ENCODE results near the gene MRO. TPM values are rescaled to one million over a fixed set of nuclear protein-coding genes. Genes with fewer than 3 reads are reported as not detected.

MRO gene
- total RNA-seq, 1 experiment from 2014 or later = 0.32 TPM

DNA sequence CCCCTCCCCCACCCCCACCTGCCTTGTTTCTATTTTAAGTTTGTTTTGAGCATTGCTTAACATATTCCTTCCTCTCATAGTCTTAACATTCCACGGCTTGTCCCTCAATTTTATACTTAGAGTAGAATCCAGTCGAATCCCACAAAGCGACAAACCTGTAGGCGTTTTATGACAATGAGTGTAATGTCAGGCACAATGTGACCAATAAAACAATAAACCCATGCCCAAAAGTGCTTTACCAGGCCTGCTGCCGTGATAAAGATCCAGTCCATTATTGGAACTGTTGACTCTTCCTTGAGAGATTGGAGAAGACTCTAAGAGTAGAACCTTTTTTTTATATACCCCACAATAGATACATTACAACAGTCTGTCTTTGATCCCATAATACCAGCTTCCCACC, 6.2 kb upstream of the MRO start:
- Histone ChIP-seq H3K4me1 (ENCODE audit: insufficient read depth, low read length, poor library complexity, severe bottlenecking) (peaks cover 5% of the 10 kb centered on the region), H3K36me3 (ENCODE audit: insufficient read depth, low read length, poor library complexity, severe bottlenecking) (no peaks in the 10 kb centered on the region), H3K9me3 (ENCODE audit: low read depth, low read length, poor library complexity, severe bottlenecking) (no peaks in the 10 kb centered on the region), H3K27ac (ENCODE audit: low read depth, low read length, poor library complexity, severe bottlenecking) (no peak overlapping the region), H3K4me3 (ENCODE audit: low read depth, low read length, poor library complexity, severe bottlenecking) (no peak overlapping the region), H3K27me3 (replicated peaks; ENCODE audit: insufficient read depth, low read depth, low read length, poor library complexity) (no peaks in the 10 kb centered on the region)
- CTCF ChIA-PET = no interaction called here
- TF ChIP-seq, protein P1, sequence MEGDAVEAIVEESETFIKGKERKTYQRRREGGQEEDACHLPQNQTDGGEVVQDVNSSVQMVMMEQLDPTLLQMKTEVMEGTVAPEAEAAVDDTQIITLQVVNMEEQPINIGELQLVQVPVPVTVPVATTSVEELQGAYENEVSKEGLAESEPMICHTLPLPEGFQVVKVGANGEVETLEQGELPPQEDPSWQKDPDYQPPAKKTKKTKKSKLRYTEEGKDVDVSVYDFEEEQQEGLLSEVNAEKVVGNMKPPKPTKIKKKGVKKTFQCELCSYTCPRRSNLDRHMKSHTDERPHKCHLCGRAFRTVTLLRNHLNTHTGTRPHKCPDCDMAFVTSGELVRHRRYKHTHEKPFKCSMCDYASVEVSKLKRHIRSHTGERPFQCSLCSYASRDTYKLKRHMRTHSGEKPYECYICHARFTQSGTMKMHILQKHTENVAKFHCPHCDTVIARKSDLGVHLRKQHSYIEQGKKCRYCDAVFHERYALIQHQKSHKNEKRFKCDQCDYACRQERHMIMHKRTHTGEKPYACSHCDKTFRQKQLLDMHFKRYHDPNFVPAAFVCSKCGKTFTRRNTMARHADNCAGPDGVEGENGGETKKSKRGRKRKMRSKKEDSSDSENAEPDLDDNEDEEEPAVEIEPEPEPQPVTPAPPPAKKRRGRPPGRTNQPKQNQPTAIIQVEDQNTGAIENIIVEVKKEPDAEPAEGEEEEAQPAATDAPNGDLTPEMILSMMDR (conservative IDR thresholded peaks at IDR 0.05; ENCODE audit: low read depth, low read length) = no peak
- TF ChIP-seq EZH2 (IDR thresholded peaks at IDR 0.05; ENCODE audit: borderline replicate concordance, low read depth, low read length, poor library complexity, severe bottlenecking) = no peak
- no peak for DNase-seq (ENCODE audit: low spot score)
- POLR2A ChIA-PET (ENCODE audit: low non-redundant PET) = interaction anchor here (0.5 kb wide), 1 partner anchor 197 kb away, joined by 3 read pairs; no protein-coding TSS in a partner anchor
- intact Hi-C loops (cut with micrococcal nuclease; ENCODE audit: unreplicated experiment) = loop anchor here (10.0 kb wide), 1 partner anchor 279 kb away; no protein-coding TSS in a partner anchor
- no TSS peak for BruUV-seq (replicated peaks)

DNA sequence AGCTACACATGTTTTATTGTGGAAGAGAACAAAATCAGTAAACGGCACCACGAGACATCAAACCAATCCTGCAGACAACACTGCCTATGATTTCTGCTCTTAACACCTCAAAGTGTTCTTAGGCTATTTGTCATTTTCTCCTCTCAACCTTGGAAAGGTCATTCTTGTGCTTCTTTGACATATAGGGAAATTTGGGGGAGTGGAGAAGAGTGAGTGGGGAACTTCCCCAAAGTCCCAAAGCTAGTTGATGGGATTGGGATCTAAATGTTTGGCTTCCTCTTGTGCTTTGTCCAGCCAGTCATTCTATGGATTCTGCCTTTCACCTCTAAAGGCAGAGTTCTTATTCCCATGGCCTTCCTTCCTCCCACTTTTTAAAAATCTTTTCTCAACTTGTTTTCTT, 5.8 kb upstream of the MRO start:
- no peak overlapping the region for H3K4me3 ChIP-seq (ENCODE audit: low read depth, low read length, poor library complexity, severe bottlenecking)
- CTCF ChIA-PET = no interaction called here
- no TSS peak for BruUV-seq (replicated peaks)

DNA sequence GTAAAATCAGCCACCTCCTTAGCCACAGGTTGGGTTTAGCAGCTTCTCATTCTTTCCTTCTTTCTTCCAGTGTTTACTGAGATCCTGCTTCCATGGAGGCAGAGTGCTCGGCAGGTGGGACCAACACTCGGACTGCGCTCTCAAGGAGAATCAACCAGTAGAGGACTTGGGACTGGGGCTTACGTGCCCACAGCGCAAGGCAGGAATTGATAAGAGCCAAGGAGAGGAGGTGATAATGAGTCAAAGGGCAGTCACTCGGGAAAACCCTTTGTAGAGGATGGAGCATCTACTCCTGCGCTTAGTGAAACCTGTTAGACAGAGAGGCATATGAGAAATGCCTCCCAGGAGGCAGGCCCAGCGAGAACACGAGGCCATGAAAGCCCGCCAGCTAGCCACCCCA, 2.9 kb upstream of the MRO start:
- Histone ChIP-seq H3K27me3 (replicated peaks; ENCODE audit: insufficient read depth, low read depth, low read length, poor library complexity) (no peaks in the 10 kb centered on the region), H3K9me3 (ENCODE audit: low read depth, low read length, poor library complexity, severe bottlenecking) (no peaks in the 10 kb centered on the region), H3K4me1 (ENCODE audit: insufficient read depth, low read length, poor library complexity, severe bottlenecking) (peaks cover 20% of the 10 kb centered on the region), H3K36me3 (ENCODE audit: insufficient read depth, low read length, poor library complexity, severe bottlenecking) (no peaks in the 10 kb centered on the region), H3K27ac (ENCODE audit: low read depth, low read length, poor library complexity, severe bottlenecking) (no peak overlapping the region), H3K4me3 (ENCODE audit: low read depth, low read length, poor library complexity, severe bottlenecking) (no peak overlapping the region)
- no TSS peak for BruUV-seq (replicated peaks)
- ChIA-PET POLR2A (ENCODE audit: low non-redundant PET) (no interaction called here), CTCF (no interaction called here)
- no peak for DNase-seq (ENCODE audit: low spot score)
- intact Hi-C loops (cut with micrococcal nuclease; ENCODE audit: unreplicated experiment) = loop anchor here (5.0 to 10.0 kb wide), 2 partner anchors 215 to 282 kb away; no protein-coding TSS in a partner anchor
- TF ChIP-seq, protein P1 (conservative IDR thresholded peaks at IDR 0.05; ENCODE audit: low read depth, low read length) = no peak
- TF ChIP-seq EZH2 (IDR thresholded peaks at IDR 0.05; ENCODE audit: borderline replicate concordance, low read depth, low read length, poor library complexity, severe bottlenecking) = no peak

More for the DNA sequence above, 5.8 kb upstream of the MRO start:
- POLR2A ChIA-PET (ENCODE audit: low non-redundant PET) = interaction anchor here (0.5 kb wide), 1 partner anchor 197 kb away, joined by 3 read pairs; no protein-coding TSS in a partner anchor
- H3K4me1 ChIP-seq (ENCODE audit: insufficient read depth, low read length, poor library complexity, severe bottlenecking) = peaks cover 9% of the 10 kb centered on the region
- no peaks in the 10 kb centered on the region for H3K27me3 ChIP-seq (replicated peaks; ENCODE audit: insufficient read depth, low read depth, low read length, poor library complexity)
- intact Hi-C loops (cut with micrococcal nuclease; ENCODE audit: unreplicated experiment) = loop anchor here (10.0 kb wide), 1 partner anchor 279 kb away; no protein-coding TSS in a partner anchor
- TF ChIP-seq, protein P1 (conservative IDR thresholded peaks at IDR 0.05; ENCODE audit: low read depth, low read length) = no peak
- no peak for TF ChIP-seq EZH2 (IDR thresholded peaks at IDR 0.05; ENCODE audit: borderline replicate concordance, low read depth, low read length, poor library complexity, severe bottlenecking)
- no peak for DNase-seq (ENCODE audit: low spot score)
- H3K36me3 ChIP-seq (ENCODE audit: insufficient read depth, low read length, poor library complexity, severe bottlenecking) = no peaks in the 10 kb centered on the region
- H3K9me3 ChIP-seq (ENCODE audit: low read depth, low read length, poor library complexity, severe bottlenecking) = no peaks in the 10 kb centered on the region
- H3K27ac ChIP-seq (ENCODE audit: low read depth, low read length, poor library complexity, severe bottlenecking) = no peak overlapping the region
